PC-9 (cell line): ENCODE data around the gene KISS1R.

Experiments used
- CTCF ChIP-seq: fragments of 200-600 bp; sonication (generic); conservative IDR thresholded peaks from 2 replicates; pipeline ENCODE4 v1.6.1; 2017; ENCODE audit warnings: mixed run types, antibody characterized with exemption, mild to moderate bottlenecking, moderate library complexity
- EZH2 ChIP-seq: fragments of 200-600 bp; sonication (generic); IDR thresholded peaks from 2 replicates; pipeline ENCODE4 v1.8.0; 2017; ENCODE audit warnings: antibody characterized with exemption, low read depth

- TF ChIP-seq CTCF = no peak
- no peak for TF ChIP-seq EZH2
Observed at GRCh38 chr19:884420-885211, 32.5 kb upstream of the KISS1R start.
